Heart right ventricle (tissue), 16 donors: ENCODE results near the gene RFC1. TPM values are rescaled to one million over a fixed set of nuclear protein-coding genes. Genes with fewer than 3 reads are reported as not detected.
"Not testable (repeated sequence)": the region's sequence is repeated elsewhere in the genome, so short reads cannot be mapped to it uniquely, and the experiment has no call there.

Source experiments
- ATAC-seq, 8 donors: fragments of 200-7000 bp; cut with Tn5 transposase; one replicate each; pipeline ENCODE4 v1.9.1; 2020; ENCODE audit warnings: mild to moderate bottlenecking in 8 of 8, moderate library complexity in 8 of 8, moderate number of reproducible peaks in 1 of 8
- DNase-seq, 2 donors: peaks; one replicate each; pipeline ENCODE4 v3.0.0-alpha.2; 2020
- H3K27ac ChIP-seq, 10 donors: fragments of 200-600 bp; sonication (generic) in 2 of 10; one replicate each; pipeline versions ENCODE4 v1.5.0 to v1.8.0; 2020 to 2022; ENCODE audit warnings: mild to moderate bottlenecking in 3 of 10
- H3K27me3 ChIP-seq, 7 donors: fragments of 200-600 bp; one replicate each; pipeline ENCODE4 v1.8.0; 2021 to 2022; ENCODE audit warnings: mild to moderate bottlenecking in 2 of 7
- H3K36me3 ChIP-seq, 9 donors: fragments of 200-600 bp; sonication (generic) in 1 of 9; one replicate each; pipeline versions ENCODE4 v1.5.0 to v1.8.0; 2020 to 2022; ENCODE audit warnings: mild to moderate bottlenecking in 2 of 9
- H3K4me1 ChIP-seq, 9 donors: fragments of 200-600 bp; sonication (generic) in 1 of 9; one replicate each; pipeline versions ENCODE4 v1.5.0 to v1.8.0; 2020 to 2022; ENCODE audit warnings: mild to moderate bottlenecking in 4 of 9
- H3K4me3 ChIP-seq, 10 donors: fragments of 200-600 bp; sonication (generic) in 2 of 10; one replicate each; pipeline versions ENCODE4 v1.5.0 to v1.8.0; 2020 to 2022; ENCODE audit warnings: mild to moderate bottlenecking in 7 of 10, moderate library complexity in 2 of 10
- H3K9me3 ChIP-seq, 11 donors: fragments of 200-600 bp in 10 of 11; sonication (generic) in 2 of 11; one replicate each; pipeline versions ENCODE4 v1.5.0 to v1.8.0; 2013 to 2022; ENCODE audit warnings: mild to moderate bottlenecking in 2 of 11, control low read depth in 1 of 11, moderate library complexity in 1 of 11
- WGBS, 2 donors: extraction: QIAGEN DNeasy Blood & Tissue Kit; methylation state at CpG; one replicate each; pipeline ENCODE4 v1.1.7; 2013; ENCODE audit warnings: inconsistent platforms in 1 of 2; 5-methylcytosine and 5-hydroxymethylcytosine counted together
- intact Hi-C, 10 donors: fragments of 100-400 bp; cut with DNase I; formaldehyde crosslinking; loops; one replicate each; pipeline versions ENCODE4 v1.11.1 to v1.14.2; 2022
- polyA plus RNA-seq, 2 donors: library from polyadenylated mRNA; stranded (reverse); fragments of 200-250 nt; gene quantifications; one replicate each; pipeline ENCODE4 v1.2.3, GENCODE V29; 2013
- total RNA-seq, 10 donors: library from RNA; stranded (reverse); fragmentation: NEBNext Ultra II Directional in 3 of 10; extraction: Animal tissue kit (Norgen Biotek cat#: 25700) in 3 of 10; gene quantifications; one replicate each; pipeline versions ENCODE4 v1.2.1 to v1.2.4, GENCODE V29; 2021 to 2023
- TF ChIP-seq, protein P1 (sequence below), 9 donors: fragments of 200-600 bp; sonication (generic) in 2 of 9; IDR thresholded peaks; one replicate each; pipeline versions ENCODE4 v1.5.0 to v1.8.0; 2021 to 2022; ENCODE audit warnings: antibody characterized with exemption in 9 of 9, mild to moderate bottlenecking in 5 of 9, moderate library complexity in 1 of 9
- donor health status: Arrhythmogenic right ventricular cardiomyopathy.
- donor health status: ischemic (EF 13 %, LVEDD 7.1; RV severe dilation, severe dysfunction).
- donor health status: healthy with polysubstance abuse.
- donor health status: DM: no; HTN: yes; CAD: no.
- donor health status: DM: no; HTN: no; CAD: no.
- donor health status: ischemic (EF 25% LVEDD 6.9; RV normal size, moderate dysfunction).
- donor health status: ischemic (EF 25% LVEDD 5.7; RV mildly dilated, moderate dysfunction).
- donor health status: healthy.
- donor health status: DM: yes; HTN: yes; CAD: no.
- donor health status: Ischemic cardiomyopathy.
- donor health status: ischemic (EF 35%, LVEDD 5.7; RV mildly dilated, moderate dysfunction).
- donor health status: nonischemic (EF 11% LVEDD 7.7; RV severe dilation, severe dysfunction).
- donor health status: DM: yes; HTN: yes; CAD: no.
- donor health status: PGD.
- donor health status: ischemic (EF 29% LVEDD 5.4; RV normal size, mild dysfunction).
- donor health status: nonischemic (EF 23%, LVEDD 6.1; RV moderate dilation, normal function).

Gene RFC1
- total and polyA plus RNA-seq, 12 donors: 5.7 to 31.0 (median 23.3) TPM

DNA sequence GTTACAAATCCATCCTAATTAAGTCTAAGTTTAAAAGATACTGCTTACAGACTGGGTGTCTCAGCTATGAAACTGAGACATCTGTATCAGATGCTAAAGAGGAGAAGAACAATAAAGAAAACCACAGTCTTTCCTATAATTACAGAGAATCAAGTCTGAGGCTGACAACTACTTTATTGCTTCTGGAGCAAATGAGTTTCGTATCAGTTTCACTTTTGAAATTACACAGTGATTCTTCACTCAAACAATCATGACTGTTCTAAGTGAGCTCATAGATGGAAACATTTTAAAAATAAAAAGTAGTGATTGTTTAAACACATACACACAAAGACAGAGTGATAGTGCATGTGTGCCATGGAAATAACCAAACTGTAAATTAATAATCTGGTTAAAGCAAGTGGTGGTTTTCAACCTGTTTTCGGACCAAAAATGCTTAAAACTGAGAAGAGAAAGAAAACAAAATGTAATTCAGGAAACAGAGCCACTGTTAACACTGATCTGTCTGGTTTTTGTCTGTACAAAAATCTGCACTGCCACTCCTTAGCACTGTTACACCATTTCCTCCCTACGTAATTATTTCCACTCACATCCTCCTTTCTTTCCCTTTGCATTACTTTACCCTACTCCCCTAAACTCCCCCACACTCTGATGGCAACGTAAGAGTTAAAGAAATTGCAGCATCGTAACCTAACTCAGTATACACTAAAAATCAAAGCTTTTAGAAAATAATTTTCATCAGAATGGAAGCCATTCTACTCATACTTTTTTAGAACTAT, 12.5 kb downstream of the RFC1 start:
- peak overlapping the region; percentile 5 to 88 (median 60) for H3K27ac ChIP-seq
- intact Hi-C loops: no loop called here
- TF ChIP-seq, protein P1, sequence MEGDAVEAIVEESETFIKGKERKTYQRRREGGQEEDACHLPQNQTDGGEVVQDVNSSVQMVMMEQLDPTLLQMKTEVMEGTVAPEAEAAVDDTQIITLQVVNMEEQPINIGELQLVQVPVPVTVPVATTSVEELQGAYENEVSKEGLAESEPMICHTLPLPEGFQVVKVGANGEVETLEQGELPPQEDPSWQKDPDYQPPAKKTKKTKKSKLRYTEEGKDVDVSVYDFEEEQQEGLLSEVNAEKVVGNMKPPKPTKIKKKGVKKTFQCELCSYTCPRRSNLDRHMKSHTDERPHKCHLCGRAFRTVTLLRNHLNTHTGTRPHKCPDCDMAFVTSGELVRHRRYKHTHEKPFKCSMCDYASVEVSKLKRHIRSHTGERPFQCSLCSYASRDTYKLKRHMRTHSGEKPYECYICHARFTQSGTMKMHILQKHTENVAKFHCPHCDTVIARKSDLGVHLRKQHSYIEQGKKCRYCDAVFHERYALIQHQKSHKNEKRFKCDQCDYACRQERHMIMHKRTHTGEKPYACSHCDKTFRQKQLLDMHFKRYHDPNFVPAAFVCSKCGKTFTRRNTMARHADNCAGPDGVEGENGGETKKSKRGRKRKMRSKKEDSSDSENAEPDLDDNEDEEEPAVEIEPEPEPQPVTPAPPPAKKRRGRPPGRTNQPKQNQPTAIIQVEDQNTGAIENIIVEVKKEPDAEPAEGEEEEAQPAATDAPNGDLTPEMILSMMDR (IDR thresholded peaks at IDR 0.05): no peak
- peaks cover 0 to 28% (median 10%) of the 10 kb centered on the region in 9 donors for H3K36me3 ChIP-seq
- peaks cover 0 to 38% (median 20%) of the 10 kb centered on the region in 9 donors for H3K4me1 ChIP-seq
- H3K27me3 ChIP-seq: no peaks in the 10 kb centered on the region
- ATAC-seq (peak in 7 of 8 donors; percentile 50 to 89 (median 81)), DNase-seq (no peak)
- 26 to 40% methylated on average over 5 of the region's 5 CpGs for WGBS, 2 donors
- peaks cover 0 to 14% (median 0%) of the 10 kb centered on the region in 11 donors for H3K9me3 ChIP-seq
- peak overlapping the region in 8 of 10 donors; percentile 14 to 45 (median 36) for H3K4me3 ChIP-seq

DNA sequence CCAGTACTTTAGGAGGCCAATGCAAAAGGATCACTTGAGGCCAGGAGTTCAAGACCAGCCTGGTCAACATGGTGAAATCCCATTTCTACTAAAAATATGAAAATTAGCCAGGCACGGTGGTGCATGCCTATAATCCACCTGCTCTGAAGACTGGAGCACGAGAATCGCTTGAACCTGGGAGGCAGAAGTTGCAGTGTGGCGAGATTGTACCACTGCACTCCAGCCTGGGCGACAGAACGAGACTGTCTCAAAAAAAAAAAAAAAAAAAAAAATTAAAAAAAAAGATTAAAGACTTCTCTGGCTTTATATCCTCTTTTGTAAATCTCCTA, 13.0 kb downstream of the RFC1 start:
- H3K9me3 ChIP-seq: peaks cover 0 to 14% (median 0%) of the 10 kb centered on the region in 11 donors
- intact Hi-C loops, H3K27me3 ChIP-seq, DNase-seq: not testable (repeated sequence)
- H3K4me1 ChIP-seq: peaks cover 0 to 38% (median 20%) of the 10 kb centered on the region in 9 donors
- H3K27ac ChIP-seq: peak overlapping the region in 9 of 10 donors; percentile 12 to 88 (median 70)
- ATAC-seq: peak in 1 of 8 donors; percentile 13
- WGBS, 2 donors: 52 to 71% methylated on average over 6 of the region's 6 CpGs
- peak overlapping the region in 7 of 10 donors; percentile 15 to 45 (median 38) for H3K4me3 ChIP-seq
- H3K36me3 ChIP-seq: peaks cover 0 to 30% (median 10%) of the 10 kb centered on the region in 9 donors

DNA sequence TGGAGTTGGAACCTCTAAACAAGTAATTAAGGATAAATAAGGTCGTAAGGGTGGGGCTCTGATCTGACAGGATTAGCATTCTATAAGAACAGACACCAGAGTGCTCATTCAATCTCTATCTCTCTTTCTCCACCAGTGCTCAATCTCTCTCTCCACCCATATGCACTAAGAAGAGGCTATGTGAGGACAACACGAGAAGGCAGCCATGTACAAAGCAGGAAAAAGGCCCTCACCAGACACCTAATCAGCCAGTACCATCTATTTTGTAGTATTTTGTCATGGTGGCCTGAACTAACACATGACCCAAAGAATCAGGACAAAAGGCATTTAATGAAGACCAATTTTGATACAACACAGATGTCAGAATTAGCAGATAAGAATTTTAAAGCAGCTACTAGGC, 16.8 kb downstream of the RFC1 start:
- H3K36me3 ChIP-seq: peaks cover 0 to 44% (median 12%) of the 10 kb centered on the region in 9 donors
- H3K4me1 ChIP-seq: peaks cover 0 to 24% (median 14%) of the 10 kb centered on the region in 9 donors
- ATAC-seq (no peak), DNase-seq (no peak)
- intact Hi-C loops: no loop called here
- peaks cover 0 to 14% (median 0%) of the 10 kb centered on the region in 11 donors for H3K9me3 ChIP-seq
- no peak overlapping the region for H3K4me3 ChIP-seq
- no peak overlapping the region for H3K27ac ChIP-seq
- H3K27me3 ChIP-seq: no peaks in the 10 kb centered on the region
- WGBS, 2 donors: 93 to 96% methylated on average over 2 of the region's 2 CpGs
- TF ChIP-seq, protein P1 (IDR thresholded peaks at IDR 0.05): no peak

DNA sequence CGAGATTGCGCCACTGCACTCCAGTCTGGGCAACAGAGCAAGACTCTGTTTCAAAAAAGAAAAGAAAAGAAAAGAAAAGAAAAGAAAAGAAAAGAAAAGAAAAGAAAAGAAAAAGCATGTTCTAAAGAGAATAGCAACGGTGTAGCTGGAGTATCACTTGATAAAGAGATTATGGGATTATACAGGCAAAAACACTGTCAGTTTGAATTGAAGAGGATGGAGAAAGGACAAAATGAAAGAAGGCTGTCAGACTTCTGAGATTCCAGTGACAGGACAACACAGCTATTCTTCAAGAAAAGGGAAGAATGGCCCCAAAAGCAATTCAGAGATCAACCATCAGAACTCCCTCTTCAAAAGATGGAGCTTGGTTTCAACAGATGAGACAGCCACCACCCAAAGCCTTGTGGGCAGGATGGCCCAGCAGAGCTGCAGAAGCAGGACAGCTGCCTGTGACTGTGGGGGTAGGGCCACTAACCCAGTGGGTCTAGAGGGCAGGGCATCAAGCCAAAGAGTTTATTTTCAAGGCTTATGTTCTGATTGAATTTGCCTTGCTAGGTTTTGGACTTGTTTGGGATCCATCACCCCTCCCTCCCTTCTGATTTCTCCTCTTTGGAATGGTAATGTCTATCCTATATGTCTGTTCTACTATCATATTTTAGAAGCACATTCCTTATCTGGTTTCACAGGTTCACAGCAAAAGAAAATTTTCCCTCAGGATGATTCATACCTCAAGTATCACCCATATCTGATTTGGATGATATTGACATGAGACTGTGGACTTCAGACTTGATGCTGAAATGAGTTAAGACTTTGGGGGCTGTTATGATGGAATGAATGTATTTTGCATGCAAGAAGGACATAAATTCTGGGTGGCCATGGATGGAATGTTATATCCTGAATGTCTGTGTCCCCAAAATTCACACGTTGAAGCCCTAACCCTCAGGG, 17.5 kb downstream of the RFC1 start:
- 90 to 93% methylated on average over 4 of the region's 4 CpGs for WGBS, 2 donors
- DNase-seq (no peak), ATAC-seq (no peak)
- peaks cover 0 to 51% (median 12%) of the 10 kb centered on the region in 9 donors for H3K36me3 ChIP-seq
- TF ChIP-seq, protein P1 (IDR thresholded peaks at IDR 0.05): no peak
- no peak overlapping the region for H3K27ac ChIP-seq
- no peak overlapping the region for H3K4me3 ChIP-seq
- peaks cover 0 to 18% (median 10%) of the 10 kb centered on the region in 9 donors for H3K4me1 ChIP-seq
- intact Hi-C loops: no loop called here
- peaks cover 0 to 14% (median 0%) of the 10 kb centered on the region in 11 donors for H3K9me3 ChIP-seq
- H3K27me3 ChIP-seq: no peaks in the 10 kb centered on the region
